ENCODE results near the gene DDI1. TPM values are rescaled to one million over a fixed set of nuclear protein-coding genes. Genes with fewer than 3 reads are reported as not detected.
A peak's percentile ranks its signal among the peaks of the same experiment; 100 is the strongest.

Gene DDI1
- total RNA-seq, 1 donor from 2014 or later: not detected

- FAIRE-seq (no peak), DNase-seq (ENCODE audit: low read depth) (peak; percentile 72)
These were observed 42.9 kb upstream of the DDI1 start for GRCh38 chr11:103993507-103993906.

GRCh38 chr11:103994094-103994493 is 42.3 kb upstream of the DDI1 start:
- Mint-ChIP-seq H3K9me3 (ENCODE audit: unreplicated experiment) (no peaks in the 10 kb centered on the region), H3K36me3 (ENCODE audit: low read depth, unreplicated experiment) (no peaks in the 10 kb centered on the region), H3K27ac (ENCODE audit: unreplicated experiment) (no peak overlapping the region), H3K4me3 (ENCODE audit: unreplicated experiment) (no peak overlapping the region), H3K4me1 (ENCODE audit: low read depth, unreplicated experiment) (no peaks in the 10 kb centered on the region), H3K27me3 (ENCODE audit: low read depth, unreplicated experiment) (no peaks in the 10 kb centered on the region)
- H3K27me3 ChIP-seq (ENCODE audit: insufficient read depth, low read length): peaks cover 4% of the 10 kb centered on the region
- no peaks in the 10 kb centered on the region for H3K79me2 ChIP-seq (ENCODE audit: insufficient read depth, low read length)
- H3K4me1 ChIP-seq (ENCODE audit: insufficient read depth, low read length): no peaks in the 10 kb centered on the region
- FAIRE-seq: peak; percentile 63
- H3K9ac ChIP-seq (ENCODE audit: low read length): no peak overlapping the region
- no peak overlapping the region for H3K27ac ChIP-seq (ENCODE audit: low read depth, low read length)
- H4K20me1 ChIP-seq (ENCODE audit: insufficient read depth, low read length): no peaks in the 10 kb centered on the region
- no peaks in the 10 kb centered on the region for H3K9me3 ChIP-seq (ENCODE audit: insufficient read depth, low read depth, low read length)
- no peak overlapping the region for H3K4me2 ChIP-seq (ENCODE audit: low read length)
- no peak for TF ChIP-seq EZH2 (IDR thresholded peaks at IDR 0.05; ENCODE audit: insufficient read depth, low read length)
- TF ChIP-seq CTCF (IDR thresholded peaks at IDR 0.05; ENCODE audit: insufficient read depth, low read depth, low read length): no peak
- no peaks in the 10 kb centered on the region for H3K36me3 ChIP-seq (ENCODE audit: insufficient read depth, low read length)
- no peak overlapping the region for H3K4me3 ChIP-seq (ENCODE audit: insufficient read depth, low read depth, low read length)
- H2AFZ ChIP-seq (ENCODE audit: low read depth, low read length): no peak overlapping the region
- DNase-seq (ENCODE audit: low read depth): peak; percentile 55

More at GRCh38 chr11:103993507-103993906, 42.9 kb upstream of the DDI1 start:
- Histone ChIP-seq H3K27ac (ENCODE audit: low read depth, low read length) (no peak overlapping the region), H3K36me3 (ENCODE audit: insufficient read depth, low read length) (no peaks in the 10 kb centered on the region), H3K4me2 (ENCODE audit: low read length) (no peak overlapping the region), H3K27me3 (ENCODE audit: insufficient read depth, low read length) (peaks cover 4% of the 10 kb centered on the region), H3K4me1 (ENCODE audit: insufficient read depth, low read length) (peaks cover under 1% of the 10 kb centered on the region), H3K9ac (ENCODE audit: low read length) (no peak overlapping the region), H4K20me1 (ENCODE audit: insufficient read depth, low read length) (no peaks in the 10 kb centered on the region), H3K9me3 (ENCODE audit: insufficient read depth, low read depth, low read length) (no peaks in the 10 kb centered on the region), H3K79me2 (ENCODE audit: insufficient read depth, low read length) (no peaks in the 10 kb centered on the region), H3K4me3 (ENCODE audit: insufficient read depth, low read depth, low read length) (no peak overlapping the region), H2AFZ (ENCODE audit: low read depth, low read length) (no peak overlapping the region)
- no peaks in the 10 kb centered on the region for H3K36me3 Mint-ChIP-seq (ENCODE audit: low read depth, unreplicated experiment)
- H3K27ac Mint-ChIP-seq (ENCODE audit: unreplicated experiment): no peak overlapping the region
- no peak for TF ChIP-seq CTCF (IDR thresholded peaks at IDR 0.05; ENCODE audit: insufficient read depth, low read depth, low read length)
- TF ChIP-seq EZH2 (IDR thresholded peaks at IDR 0.05; ENCODE audit: insufficient read depth, low read length): no peak
- no peak overlapping the region for H3K4me3 Mint-ChIP-seq (ENCODE audit: unreplicated experiment)
- H3K9me3 Mint-ChIP-seq (ENCODE audit: unreplicated experiment): no peaks in the 10 kb centered on the region
- H3K4me1 Mint-ChIP-seq (ENCODE audit: low read depth, unreplicated experiment): peaks cover 1% of the 10 kb centered on the region
- no peaks in the 10 kb centered on the region for H3K27me3 Mint-ChIP-seq (ENCODE audit: low read depth, unreplicated experiment)

- no peaks in the 10 kb centered on the region for H3K27me3 Mint-ChIP-seq (ENCODE audit: low read depth, unreplicated experiment)
- TF ChIP-seq EZH2 (IDR thresholded peaks at IDR 0.05; ENCODE audit: insufficient read depth, low read length): no peak
- Histone ChIP-seq H3K9ac (ENCODE audit: low read length) (no peak overlapping the region), H3K27ac (ENCODE audit: low read depth, low read length) (no peak overlapping the region), H2AFZ (ENCODE audit: low read depth, low read length) (no peak overlapping the region), H3K4me1 (ENCODE audit: insufficient read depth, low read length) (no peaks in the 10 kb centered on the region), H3K4me3 (ENCODE audit: insufficient read depth, low read depth, low read length) (no peak overlapping the region), H4K20me1 (ENCODE audit: insufficient read depth, low read length) (no peaks in the 10 kb centered on the region), H3K36me3 (ENCODE audit: insufficient read depth, low read length) (no peaks in the 10 kb centered on the region), H3K9me3 (ENCODE audit: insufficient read depth, low read depth, low read length) (no peaks in the 10 kb centered on the region), H3K79me2 (ENCODE audit: insufficient read depth, low read length) (no peaks in the 10 kb centered on the region), H3K4me2 (ENCODE audit: low read length) (no peak overlapping the region), H3K27me3 (ENCODE audit: insufficient read depth, low read length) (peaks cover 4% of the 10 kb centered on the region)
- no peak for FAIRE-seq
- H3K27ac Mint-ChIP-seq (ENCODE audit: unreplicated experiment): no peak overlapping the region
- no peaks in the 10 kb centered on the region for H3K9me3 Mint-ChIP-seq (ENCODE audit: unreplicated experiment)
- no peaks in the 10 kb centered on the region for H3K36me3 Mint-ChIP-seq (ENCODE audit: low read depth, unreplicated experiment)
- no peak overlapping the region for H3K4me3 Mint-ChIP-seq (ENCODE audit: unreplicated experiment)
- DNase-seq (ENCODE audit: low read depth): no peak
- no peaks in the 10 kb centered on the region for H3K4me1 Mint-ChIP-seq (ENCODE audit: low read depth, unreplicated experiment)
These were observed 41.9 kb upstream of the DDI1 start for GRCh38 chr11:103994518-103994917.

All from astrocyte (in vitro differentiated cells and primary cell).